NCI-H2171 treated with DMSO at 0.1 percent for 48 hours (cell line): Measurements from ENCODE around the gene SHISA4.
"Not testable (repeated sequence)": the region's sequence is repeated elsewhere in the genome, so short reads cannot be mapped to it uniquely, and the experiment has no call there.

ENCODE experiments used
- DNase-seq: peaks from one replicate; lab custom pipeline; 2025; lab: John Stamatoyannopoulos, UW

The SHISA4 gene

DNA sequence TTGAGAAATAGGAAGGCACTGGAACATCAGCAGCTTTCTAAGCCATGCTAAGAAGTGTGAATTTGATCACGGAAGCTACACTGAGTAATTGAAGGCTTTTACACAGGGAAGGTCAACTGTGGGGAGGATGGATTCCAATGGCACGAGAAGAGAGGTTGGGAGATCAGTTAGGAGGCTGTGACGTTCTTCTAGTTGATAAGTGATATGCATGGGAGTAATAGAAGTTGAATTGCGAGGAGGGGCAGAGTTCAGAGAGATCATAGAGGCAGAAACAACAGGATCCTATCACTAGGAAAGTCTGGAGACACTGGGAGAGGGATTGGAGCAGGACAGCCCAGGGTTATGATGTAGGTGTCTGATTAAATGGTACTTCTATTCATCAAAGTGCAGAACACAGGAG, 41.4 kb downstream of the SHISA4 start:
- no peak for DNase-seq

- DNase-seq, result no peak
Measured at GRCh38 chr1:201930803-201931202, 42.1 kb downstream of the SHISA4 start.

DNA sequence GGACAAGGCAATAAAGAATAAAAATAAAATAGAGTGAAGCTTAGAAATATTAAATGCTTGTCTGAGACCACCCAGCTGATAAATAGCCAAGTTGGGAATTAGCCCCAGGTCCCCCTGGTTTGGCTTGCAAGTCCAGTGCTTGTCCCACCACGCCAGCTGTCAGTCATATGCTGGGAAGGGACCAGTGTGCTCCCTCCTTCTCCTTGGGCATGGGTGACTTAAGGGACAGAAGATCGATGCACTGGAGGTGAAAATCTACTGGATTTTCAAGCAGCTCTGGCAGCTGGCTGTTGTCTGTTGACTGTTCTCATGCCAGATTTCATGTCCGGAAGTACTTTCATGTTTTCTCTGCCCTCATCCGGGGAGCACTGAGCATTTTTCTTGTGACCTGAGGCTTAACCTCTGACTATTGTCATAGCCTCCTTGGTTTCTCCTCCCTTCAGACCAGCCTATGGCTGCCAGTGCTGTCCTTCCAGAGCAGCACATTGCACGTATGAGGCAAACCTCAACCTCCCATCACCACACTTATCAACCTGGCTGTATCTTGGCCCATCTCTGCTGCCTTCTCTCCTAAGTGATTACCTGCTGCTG, 45.2 kb downstream of the SHISA4 start:
- peak; percentile 17 for DNase-seq

DNA sequence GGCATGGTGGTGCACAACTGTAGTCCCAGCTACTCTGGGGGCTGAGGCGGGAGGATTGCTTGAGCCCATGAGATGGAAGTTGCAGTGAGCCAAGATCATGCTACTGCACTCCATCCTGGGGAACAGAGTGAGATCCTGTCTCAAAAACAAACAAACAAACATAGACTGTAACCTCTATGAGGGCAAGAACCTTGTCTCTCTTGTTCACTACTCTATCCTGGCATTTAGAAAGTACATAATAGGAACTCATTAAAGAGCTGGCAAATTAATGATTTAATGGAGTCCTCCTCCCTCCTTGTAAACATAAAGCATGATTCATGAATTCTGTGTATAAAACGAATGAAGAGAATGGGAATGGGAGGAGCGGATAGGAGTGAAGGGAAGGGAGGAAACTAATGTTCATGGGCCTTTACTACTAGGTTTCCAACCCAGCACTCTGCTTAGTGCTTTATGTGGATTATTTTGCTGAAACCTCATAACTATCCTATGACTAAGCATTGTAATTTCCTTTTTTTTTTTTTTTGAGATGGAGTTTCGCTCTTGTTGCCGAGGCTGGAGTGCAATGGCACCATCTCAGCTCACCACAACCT, 49.0 kb downstream of the SHISA4 start:
- DNase-seq, result no peak

- no peak for DNase-seq
Measured at GRCh38 chr1:201938440-201939035, 49.8 kb downstream of the SHISA4 start.

- no peak for DNase-seq
Measured at GRCh38 chr1:201939148-201939547, 50.5 kb downstream of the SHISA4 start.

- no peak for DNase-seq
Measured at GRCh38 chr1:201939574-201939973, 50.9 kb downstream of the SHISA4 start.

- not testable (repeated sequence) for DNase-seq
Measured at GRCh38 chr1:201940316-201940715, 51.6 kb downstream of the SHISA4 start.

DNA sequence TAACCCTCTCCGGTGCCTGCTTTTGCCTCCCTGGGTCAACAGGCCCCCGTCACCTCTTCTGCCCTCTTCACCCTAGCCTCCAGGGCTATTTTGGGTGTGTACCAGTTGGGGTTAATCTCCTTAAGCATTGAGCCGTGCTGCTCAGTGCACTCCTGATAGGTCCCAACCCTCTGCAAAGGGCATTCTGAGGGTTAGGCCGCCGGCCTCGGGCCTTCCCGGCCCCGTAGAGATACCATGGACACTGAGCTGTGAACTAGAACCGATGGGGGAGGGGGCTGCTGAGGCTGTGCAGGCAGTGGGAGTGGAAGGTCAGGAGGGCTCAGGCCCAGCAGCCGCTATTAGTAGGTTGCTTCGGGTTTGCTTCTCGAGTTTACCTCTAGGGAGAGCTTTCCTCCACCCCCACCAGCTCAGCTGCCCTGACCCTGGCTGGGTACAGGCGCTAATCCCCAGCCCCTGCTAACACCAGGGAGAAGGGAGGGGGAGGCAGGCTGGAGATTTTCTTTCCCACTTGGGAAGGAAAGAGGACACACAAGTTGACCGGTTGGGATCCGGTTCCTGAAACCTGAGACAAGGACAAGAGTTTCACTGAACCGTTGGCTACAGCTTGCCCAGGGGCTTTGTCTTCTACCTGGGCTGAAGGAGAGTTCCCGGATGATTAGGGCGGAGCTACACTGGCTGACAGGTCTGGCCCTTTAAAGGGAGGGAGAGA, 52.9 kb downstream of the SHISA4 start:
- DNase-seq, result no peak

DNA sequence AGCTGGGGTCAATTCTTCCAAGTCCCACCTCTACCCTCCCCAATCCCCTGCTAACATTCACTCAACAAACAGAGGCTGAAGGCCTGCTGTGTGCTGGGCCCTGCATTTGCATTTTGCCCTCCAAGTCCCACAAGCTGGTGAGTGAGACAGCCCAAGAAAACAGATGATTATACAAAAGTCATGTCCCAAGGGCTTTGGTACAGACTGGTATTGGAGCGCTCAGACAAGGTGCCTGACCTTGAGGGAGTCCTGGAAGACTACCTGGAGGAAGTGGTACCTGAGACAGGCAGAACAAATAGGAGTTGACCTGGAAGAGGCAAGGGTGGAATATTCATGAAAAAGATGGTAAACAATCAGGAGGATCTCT, 53.4 kb downstream of the SHISA4 start:
- DNase-seq, result no peak
